ENCODE data around the gene BICD1. TPM values are rescaled to one million over a fixed set of nuclear protein-coding genes. Genes with fewer than 3 reads are reported as not detected.

Gene BICD1
- 8.5 and 10.2 TPM in 2 replicates for total RNA-seq

DNA sequence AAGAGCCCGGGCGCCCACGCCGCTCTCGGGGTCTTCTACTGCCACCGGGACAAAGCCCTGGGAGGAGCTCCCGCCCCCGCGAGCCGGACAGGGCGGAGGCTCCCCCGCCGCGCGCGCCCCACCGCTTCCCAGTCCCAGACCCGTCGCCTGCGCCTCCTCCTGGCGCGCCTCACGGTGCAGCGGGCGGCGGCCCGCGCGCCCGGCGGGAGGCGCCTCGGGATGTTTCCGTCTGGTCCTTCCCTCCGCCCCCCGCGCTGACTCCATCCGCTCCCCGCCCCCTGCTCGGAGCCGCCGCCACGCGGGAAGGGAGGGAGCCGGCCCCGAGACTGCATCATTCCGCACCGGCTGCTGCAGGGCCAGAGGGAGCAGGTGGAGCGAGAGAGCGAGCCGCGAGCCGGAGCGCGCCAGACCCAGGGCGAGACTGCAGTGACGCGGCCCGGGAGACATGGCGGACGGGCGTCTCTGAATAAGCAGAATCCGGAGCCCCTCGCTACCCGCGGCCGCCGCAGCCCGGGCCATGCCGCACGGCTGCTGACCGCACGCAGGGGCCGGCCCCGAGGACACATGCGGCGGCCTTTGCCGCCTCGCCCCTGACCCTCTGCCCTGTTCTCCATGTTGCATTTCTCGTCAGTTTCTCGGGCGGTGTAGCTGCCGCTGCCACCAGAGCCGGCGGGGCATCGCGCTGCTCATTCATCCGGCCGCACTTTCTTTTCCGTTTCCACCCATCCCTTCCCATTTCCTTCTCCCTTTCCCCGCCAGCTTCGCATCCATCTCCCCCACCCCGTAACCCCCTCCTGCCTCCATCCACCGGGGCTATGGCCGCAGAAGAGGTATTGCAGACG is at the start of gene BICD1:
BICD1 (plus strand) TSS at position 331 of the 842 bp plus-strand sequence; CDS start at position 816, 485 bp downstream.

DNA sequence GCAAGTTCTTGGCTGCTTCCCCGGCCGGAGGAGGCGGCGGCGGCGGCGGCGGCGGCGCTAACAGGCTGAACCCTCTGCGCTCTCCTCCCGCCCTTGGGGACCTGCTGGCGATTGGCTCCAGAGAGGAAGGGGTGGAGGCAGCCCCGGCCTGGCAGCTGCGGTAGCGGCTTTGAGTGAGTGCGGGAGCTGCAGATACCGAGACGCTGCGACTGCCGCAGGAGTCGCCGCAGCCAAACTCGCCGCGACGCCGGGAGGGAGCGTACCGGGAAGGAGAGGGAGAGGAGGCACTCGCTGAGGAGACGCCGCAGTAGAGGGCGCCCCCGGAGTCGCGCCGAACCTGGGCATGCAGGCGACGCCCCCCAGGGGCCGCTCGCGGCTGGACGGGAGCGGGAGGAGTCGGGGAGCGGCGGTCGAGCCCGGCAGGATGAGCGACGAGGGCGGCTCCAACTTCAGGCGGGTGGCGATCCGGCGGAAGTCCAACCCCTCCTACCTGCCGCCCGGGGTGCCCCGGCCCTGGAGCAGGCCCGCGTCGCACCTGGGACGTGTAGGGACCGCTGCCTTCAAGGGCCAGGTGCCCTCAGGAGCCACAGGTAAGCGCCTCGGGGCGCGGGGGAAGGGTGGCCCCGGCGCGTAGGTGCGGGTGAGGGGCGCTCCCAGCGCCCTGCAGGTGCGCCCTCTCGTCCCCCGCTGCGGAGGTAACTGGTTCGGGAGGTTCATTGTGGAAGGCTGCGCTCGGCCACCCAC is 292.9 kb downstream of the BICD1 start, which contains the start of gene FGD4:
FGD4 (plus strand) TSS at position 189 of the 744 bp plus-strand sequence.

Other genes starting within 250 kb of the BICD1 start
- gene RESF1, start 147.4 kb upstream of the BICD1 start, total RNA-seq = 15.8 and 17.6 TPM in 2 replicates